PC-9 (cell line): ENCODE measurements around the gene RAET1L. TPM values are rescaled to one million over a fixed set of nuclear protein-coding genes. Genes with fewer than 3 reads are reported as not detected.

Experiments
- BruUV-seq: library from RNA; stranded (reverse); fragments of 400-500 nt; replicated peaks from 2 replicates; lab custom pipeline; 2021; lab: Mats Ljungman, UMichigan
- CTCF ChIA-PET: fragments of 300-600 bp; sonication (Branson Sonifier 250); formaldehyde crosslinking; loops from one replicate; lab custom pipeline; 2022; ENCODE audit warnings: antibody characterized with exemption; lab: Charles Lee
- POLR2A ChIA-PET: fragments of 300-600 bp; sonication (Branson Sonifier 250); formaldehyde crosslinking; loops from one replicate; lab custom pipeline; 2022; ENCODE audit warnings: antibody characterized with exemption; ENCODE audit not compliant: unreplicated experiment; lab: Charles Lee
- DNase-seq, 2 experiments: peaks; one replicate each; pipeline versions ENCODE4 v3.0.0 to v3.0.0-alpha.2; 2015 to 2022; ENCODE audit warnings: mixed read lengths in 1 of 2
- H2AFZ ChIP-seq: fragments of 200-600 bp; sonication (generic); 2 replicates; pipeline ENCODE4 v1.8.1; 2017; ENCODE audit warnings: antibody characterized with exemption
- H3F3A ChIP-seq: fragments of 200-600 bp; sonication (generic); 2 replicates; pipeline ENCODE4 v1.8.1; 2017; ENCODE audit warnings: antibody characterized with exemption, mild to moderate bottlenecking, low read depth; ENCODE audit not compliant: insufficient read depth
- H3K27ac ChIP-seq: fragments of 200-600 bp; sonication (generic); 2 replicates; pipeline ENCODE4 v1.6.1; 2016; ENCODE audit warnings: mixed run types
- H3K27me3 ChIP-seq: fragments of 200-600 bp; sonication (generic); 2 replicates; pipeline ENCODE4 v1.6.1; 2016; ENCODE audit warnings: low read depth, mixed run types; ENCODE audit not compliant: insufficient read depth
- H3K36me3 ChIP-seq: fragments of 200-600 bp; sonication (generic); 2 replicates; pipeline ENCODE4 v1.6.1; 2016; ENCODE audit warnings: low read depth, mixed run types
- H3K4me1 ChIP-seq: fragments of 200-600 bp; sonication (generic); replicated peaks from 2 replicates; pipeline ENCODE4 v1.6.1; 2016; ENCODE audit warnings: mixed run types; ENCODE audit not compliant: insufficient read depth
- H3K4me2 ChIP-seq: fragments of 200-600 bp; sonication (generic); 2 replicates; pipeline ENCODE4 v1.6.1; 2017; ENCODE audit warnings: mixed run types
- H3K4me3 ChIP-seq: fragments of 200-600 bp; sonication (generic); 2 replicates; pipeline ENCODE4 v1.6.1; 2016; ENCODE audit warnings: mixed run types
- H3K79me2 ChIP-seq: fragments of 200-600 bp; sonication (generic); 2 replicates; pipeline ENCODE4 v1.6.1; 2017; ENCODE audit warnings: low read depth, mixed run types
- H3K9me2 ChIP-seq: fragments of 200-600 bp; sonication (generic); 2 replicates; pipeline ENCODE4 v1.8.1; 2017; ENCODE audit warnings: mild to moderate bottlenecking; ENCODE audit not compliant: insufficient read depth
- H3K9me3 ChIP-seq: fragments of 200-600 bp; sonication (generic); 2 replicates; pipeline ENCODE4 v1.8.1; 2016; ENCODE audit warnings: low read depth; ENCODE audit not compliant: insufficient read depth
- H4K20me1 ChIP-seq: fragments of 200-600 bp; sonication (generic); 2 replicates; pipeline ENCODE4 v1.8.1; 2017; ENCODE audit not compliant: insufficient read depth
- EZH2 ChIP-seq: fragments of 200-600 bp; sonication (generic); IDR thresholded peaks from 2 replicates; pipeline ENCODE4 v1.8.0; 2017; ENCODE audit warnings: antibody characterized with exemption, low read depth
- intact Hi-C: fragments of 100-400 bp; cut with micrococcal nuclease; formaldehyde crosslinking; loops from one replicate; pipeline ENCODE4 v1.10.0; 2022; ENCODE audit not compliant: unreplicated experiment
- total RNA-seq: library from RNA; stranded (reverse); gene quantifications from 2 replicates; pipeline ENCODE4 v1.2.3, GENCODE V29; 2021
- TF ChIP-seq, protein P1 (sequence below): fragments of 200-600 bp; sonication (generic); conservative IDR thresholded peaks from 2 replicates; pipeline ENCODE4 v1.6.1; 2017; ENCODE audit warnings: mixed run types, antibody characterized with exemption, mild to moderate bottlenecking, moderate library complexity

RAET1L gene
- total RNA-seq, 1 experiment from 2014 or later = 1.2 TPM

DNA sequence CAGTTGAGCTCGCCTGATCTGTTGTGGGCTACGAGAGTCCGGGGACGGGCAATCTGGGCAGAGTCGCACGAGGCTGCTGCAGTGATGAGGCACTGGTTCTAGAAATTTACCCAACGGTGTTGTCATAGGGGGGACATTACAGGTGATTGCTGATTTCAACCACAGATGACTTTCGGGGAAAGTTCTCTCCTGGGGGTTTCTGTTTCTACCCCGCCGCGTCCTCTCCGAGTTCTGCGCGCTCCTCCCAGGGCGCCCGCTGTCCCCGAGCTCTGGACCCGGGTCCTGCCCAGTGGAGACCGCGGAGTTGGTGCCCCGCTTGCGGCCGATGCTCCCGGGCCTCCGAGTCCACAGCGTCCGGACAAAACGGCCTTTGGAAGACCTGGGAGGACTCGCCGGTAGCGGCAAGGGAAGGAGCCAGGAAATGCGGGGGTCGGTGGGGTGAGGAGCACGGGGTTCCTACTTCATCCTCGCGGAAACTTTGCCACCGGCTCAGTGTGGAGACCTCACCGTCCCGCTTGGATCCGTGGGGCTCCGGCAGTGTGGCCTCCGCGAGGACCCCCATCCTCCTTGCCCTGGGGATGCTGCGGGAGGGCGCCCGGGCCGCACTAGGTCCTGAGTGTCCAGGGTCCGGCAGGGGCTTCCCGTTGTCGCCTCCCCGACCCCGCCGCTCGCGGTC is 12.3 kb upstream of the RAET1L start:
- Histone ChIP-seq H3F3A (no peaks in the 10 kb centered on the region), H3K36me3 (no peaks in the 10 kb centered on the region), H3K4me3 (no peak overlapping the region), H3K27me3 (peaks cover 11% of the 10 kb centered on the region), H4K20me1 (no peaks in the 10 kb centered on the region), H3K4me2 (no peak overlapping the region), H3K9me2 (no peaks in the 10 kb centered on the region), H3K9me3 (no peaks in the 10 kb centered on the region), H3K27ac (no peak overlapping the region), H2AFZ (no peak overlapping the region), H3K79me2 (no peaks in the 10 kb centered on the region), H3K4me1 (no peaks in the 10 kb centered on the region)
- TF ChIP-seq, protein P1, sequence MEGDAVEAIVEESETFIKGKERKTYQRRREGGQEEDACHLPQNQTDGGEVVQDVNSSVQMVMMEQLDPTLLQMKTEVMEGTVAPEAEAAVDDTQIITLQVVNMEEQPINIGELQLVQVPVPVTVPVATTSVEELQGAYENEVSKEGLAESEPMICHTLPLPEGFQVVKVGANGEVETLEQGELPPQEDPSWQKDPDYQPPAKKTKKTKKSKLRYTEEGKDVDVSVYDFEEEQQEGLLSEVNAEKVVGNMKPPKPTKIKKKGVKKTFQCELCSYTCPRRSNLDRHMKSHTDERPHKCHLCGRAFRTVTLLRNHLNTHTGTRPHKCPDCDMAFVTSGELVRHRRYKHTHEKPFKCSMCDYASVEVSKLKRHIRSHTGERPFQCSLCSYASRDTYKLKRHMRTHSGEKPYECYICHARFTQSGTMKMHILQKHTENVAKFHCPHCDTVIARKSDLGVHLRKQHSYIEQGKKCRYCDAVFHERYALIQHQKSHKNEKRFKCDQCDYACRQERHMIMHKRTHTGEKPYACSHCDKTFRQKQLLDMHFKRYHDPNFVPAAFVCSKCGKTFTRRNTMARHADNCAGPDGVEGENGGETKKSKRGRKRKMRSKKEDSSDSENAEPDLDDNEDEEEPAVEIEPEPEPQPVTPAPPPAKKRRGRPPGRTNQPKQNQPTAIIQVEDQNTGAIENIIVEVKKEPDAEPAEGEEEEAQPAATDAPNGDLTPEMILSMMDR = no peak
- TF ChIP-seq EZH2 = no peak
- ChIA-PET POLR2A (interaction anchor here (0.6 kb wide), 1 partner anchor 21 kb away, joined by 3 read pairs; no protein-coding TSS in a partner anchor), CTCF (no interaction called here)
- intact Hi-C loops = no loop called here
- no peak for DNase-seq
- BruUV-seq = no TSS peak

DNA sequence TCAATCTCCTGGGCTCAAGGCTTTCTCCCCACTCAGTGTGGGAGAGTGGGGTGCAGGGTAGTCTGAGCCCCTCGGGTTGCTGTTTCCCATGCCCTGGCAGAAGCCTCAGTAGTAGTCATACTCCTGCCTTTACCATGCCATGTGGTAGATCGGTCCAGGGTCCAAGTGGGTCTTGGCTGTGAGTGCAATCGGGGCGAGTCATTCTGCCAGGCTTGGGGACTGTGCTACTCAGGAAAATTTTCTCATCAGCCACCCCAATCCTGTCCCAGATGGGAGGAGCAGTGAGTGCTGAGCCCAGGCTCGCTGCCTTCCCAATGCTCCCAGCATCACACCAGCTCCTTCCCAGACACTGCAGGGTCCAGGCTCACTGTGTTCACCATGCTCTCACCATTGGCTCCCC is 10.7 kb upstream of the RAET1L start:
- Histone ChIP-seq H3F3A (no peaks in the 10 kb centered on the region), H3K36me3 (no peaks in the 10 kb centered on the region), H3K4me2 (no peak overlapping the region), H2AFZ (no peak overlapping the region), H3K9me3 (no peaks in the 10 kb centered on the region), H3K9me2 (no peaks in the 10 kb centered on the region), H3K27ac (no peak overlapping the region), H3K79me2 (no peaks in the 10 kb centered on the region), H3K4me3 (no peak overlapping the region), H4K20me1 (no peaks in the 10 kb centered on the region), H3K27me3 (peaks cover 11% of the 10 kb centered on the region), H3K4me1 (no peaks in the 10 kb centered on the region)
- DNase-seq = no peak
- TF ChIP-seq EZH2 = no peak
- TF ChIP-seq, protein P1 = no peak
- CTCF ChIA-PET = no interaction called here
- POLR2A ChIA-PET = no interaction called here
- BruUV-seq = no TSS peak
- intact Hi-C loops = no loop called here

- Histone ChIP-seq H3K79me2 (no peaks in the 10 kb centered on the region), H3K9me3 (no peaks in the 10 kb centered on the region), H3K36me3 (no peaks in the 10 kb centered on the region), H3K4me2 (no peak overlapping the region), H4K20me1 (no peaks in the 10 kb centered on the region), H2AFZ (no peak overlapping the region), H3K4me1 (no peaks in the 10 kb centered on the region), H3K27ac (no peak overlapping the region), H3K4me3 (no peak overlapping the region), H3F3A (no peaks in the 10 kb centered on the region), H3K9me2 (no peaks in the 10 kb centered on the region), H3K27me3 (peaks cover 11% of the 10 kb centered on the region)
- POLR2A ChIA-PET = no interaction called here
- DNase-seq = no peak
- intact Hi-C loops = no loop called here
- no peak for TF ChIP-seq EZH2
- TF ChIP-seq, protein P1 = no peak
- CTCF ChIA-PET = interaction anchor here (0.5 kb wide), 1 partner anchor 652 kb away, joined by 3 read pairs; no protein-coding TSS in a partner anchor
- no TSS peak for BruUV-seq
These were observed 8.0 kb upstream of the RAET1L start for GRCh38 chr6:150033207-150033771.
